ENCODE data around the gene MCOLN2. TPM values are rescaled to one million over a fixed set of nuclear protein-coding genes. Genes with fewer than 3 reads are reported as not detected.

The MCOLN2 gene
- total and polyA plus RNA-seq, 2 experiments from 2014 or later, result 0.31 TPM; not detected in 1

DNA sequence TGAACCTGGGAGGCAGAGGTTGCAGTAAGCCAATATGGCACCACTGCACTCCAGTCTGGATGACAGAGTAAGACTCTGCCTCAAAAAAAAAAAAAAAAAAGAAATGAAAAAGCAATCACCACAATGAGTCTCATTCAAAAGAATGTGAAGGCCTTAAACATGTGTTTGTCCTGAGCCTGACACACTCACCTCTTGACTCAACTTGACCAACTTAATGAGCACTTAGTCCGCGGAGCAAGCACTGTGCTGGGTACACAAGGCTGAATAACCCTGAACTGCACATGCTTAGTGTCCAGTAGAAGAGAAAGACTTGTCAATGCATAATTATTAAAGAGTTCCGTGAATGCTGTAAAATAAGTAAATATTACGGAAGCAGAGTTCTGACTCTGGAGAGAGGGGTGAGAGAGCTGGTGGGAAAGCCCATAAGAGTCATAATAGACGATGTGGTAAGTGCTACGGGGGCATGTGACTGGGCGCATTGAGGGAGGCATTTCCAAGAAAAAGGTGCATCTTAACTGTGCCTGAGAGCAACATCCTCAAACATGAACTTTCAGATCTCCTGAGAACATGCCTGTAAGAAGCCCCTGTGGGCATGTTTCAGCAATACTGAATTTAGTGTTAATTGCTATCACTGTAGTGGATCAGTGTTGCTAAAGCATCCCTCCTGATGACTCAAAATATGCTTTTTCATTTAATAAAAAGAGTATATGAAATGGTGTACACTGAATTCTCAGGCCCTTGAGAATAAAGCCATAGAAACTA, 27.2 kb downstream of the MCOLN2 start:
- H3K9me2 ChIP-seq (ENCODE audit: insufficient read depth), result no peaks in the 10 kb centered on the region
- no peaks in the 10 kb centered on the region for H3K36me3 ChIP-seq (ENCODE audit: low read depth)
- TF ChIP-seq EZH2 (IDR thresholded peaks at IDR 0.05; ENCODE audit: insufficient read depth, poor library complexity, severe bottlenecking) (no peak), EZH2phosphoT487 (IDR thresholded peaks at IDR 0.05; ENCODE audit: insufficient read depth, low read depth) (no peak)
- no peaks in the 10 kb centered on the region for H3K4me1 ChIP-seq (ENCODE audit: insufficient read depth)
- H3K27ac ChIP-seq, result no peak overlapping the region
- no peak overlapping the region for H3K9ac ChIP-seq
- no peaks in the 10 kb centered on the region for H3K27me3 ChIP-seq (replicated peaks; ENCODE audit: insufficient read depth)
- no peak overlapping the region for H3K4me2 ChIP-seq (ENCODE audit: unreplicated experiment)
- in situ Hi-C loops (cut with MboI), result no loop called here
- H3K9me3 ChIP-seq (ENCODE audit: low read depth), result no peaks in the 10 kb centered on the region
- WGBS, 2 experiments (ENCODE audit: low coverage in 1 of 2, low lambda C conversion rate in 2 of 2, missing lambda C conversion rate in 2 of 2), result 96 to 97% methylated on average over 7 of the region's 7 CpGs
- no peak overlapping the region for H2AFZ ChIP-seq
- no peak overlapping the region for H3K4me3 ChIP-seq
- H4K20me1 ChIP-seq (ENCODE audit: insufficient read depth), result no peaks in the 10 kb centered on the region
- DNase-seq, result no peak
- H3K79me2 ChIP-seq (ENCODE audit: insufficient read depth), result no peaks in the 10 kb centered on the region
- H3F3A ChIP-seq (ENCODE audit: insufficient read depth), result no peaks in the 10 kb centered on the region

DNA sequence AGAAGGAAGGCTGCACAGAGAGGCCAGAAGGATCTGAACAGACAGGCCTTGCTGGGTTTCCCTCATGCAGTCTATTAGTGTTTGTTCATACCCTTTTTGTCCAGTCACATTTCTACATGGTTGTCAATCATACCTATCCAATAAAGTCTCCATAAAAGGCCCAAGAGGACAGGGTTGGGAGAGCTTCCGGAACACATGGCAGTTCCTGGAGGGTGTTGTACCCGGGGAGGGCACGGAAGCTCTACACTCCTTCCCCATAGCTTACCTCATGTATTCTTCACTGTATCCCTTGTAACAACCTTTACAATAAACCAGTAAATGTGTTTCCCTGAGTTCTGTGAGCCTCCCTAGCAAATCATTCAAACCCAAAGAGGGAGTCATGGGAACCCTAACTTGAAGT, 28.0 kb downstream of the MCOLN2 start:
- H3K4me1 ChIP-seq (ENCODE audit: insufficient read depth), result no peaks in the 10 kb centered on the region
- TF ChIP-seq EZH2 (IDR thresholded peaks at IDR 0.05; ENCODE audit: insufficient read depth, poor library complexity, severe bottlenecking), result no peak
- TF ChIP-seq EZH2phosphoT487 (IDR thresholded peaks at IDR 0.05; ENCODE audit: insufficient read depth, low read depth), result no peak
- 94 to 95% methylated on average over 3 of the region's 3 CpGs for WGBS, 2 experiments (ENCODE audit: low coverage in 1 of 2, low lambda C conversion rate in 2 of 2, missing lambda C conversion rate in 2 of 2)
- H3K9me2 ChIP-seq (ENCODE audit: insufficient read depth), result no peaks in the 10 kb centered on the region
- H2AFZ ChIP-seq, result no peak overlapping the region
- no peaks in the 10 kb centered on the region for H3F3A ChIP-seq (ENCODE audit: insufficient read depth)
- no peaks in the 10 kb centered on the region for H3K36me3 ChIP-seq (ENCODE audit: low read depth)
- no peak overlapping the region for H3K4me3 ChIP-seq
- H3K9me3 ChIP-seq (ENCODE audit: low read depth), result no peaks in the 10 kb centered on the region
- no peak overlapping the region for H3K9ac ChIP-seq
- H3K79me2 ChIP-seq (ENCODE audit: insufficient read depth), result no peaks in the 10 kb centered on the region
- no peak for DNase-seq
- no peak overlapping the region for H3K4me2 ChIP-seq (ENCODE audit: unreplicated experiment)
- H3K27me3 ChIP-seq (replicated peaks; ENCODE audit: insufficient read depth), result no peaks in the 10 kb centered on the region
- H4K20me1 ChIP-seq (ENCODE audit: insufficient read depth), result no peaks in the 10 kb centered on the region
- in situ Hi-C loops (cut with MboI), result no loop called here
- no peak overlapping the region for H3K27ac ChIP-seq

DNA sequence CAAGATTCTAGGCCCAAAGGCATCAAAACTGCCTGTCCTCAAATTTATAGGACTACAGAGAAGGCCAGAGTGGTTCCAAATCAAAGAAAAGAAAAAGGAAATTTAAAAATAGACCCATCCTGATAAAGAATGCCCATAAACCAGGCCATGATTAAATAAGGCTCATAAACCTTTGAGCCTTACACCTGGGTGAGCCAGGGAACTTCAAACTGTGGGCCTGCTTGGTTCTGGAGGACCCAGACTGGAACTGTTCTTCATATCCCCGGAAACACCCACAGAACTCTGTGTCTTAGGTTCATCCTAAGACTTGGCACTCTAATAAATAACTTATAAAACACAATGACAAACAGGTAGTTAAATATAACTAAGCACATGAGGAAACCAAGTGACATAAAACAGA, 28.8 kb downstream of the MCOLN2 start:
- no peak for TF ChIP-seq EZH2phosphoT487 (IDR thresholded peaks at IDR 0.05; ENCODE audit: insufficient read depth, low read depth)
- no peak for TF ChIP-seq EZH2 (IDR thresholded peaks at IDR 0.05; ENCODE audit: insufficient read depth, poor library complexity, severe bottlenecking)
- Histone ChIP-seq H4K20me1 (ENCODE audit: insufficient read depth) (no peaks in the 10 kb centered on the region), H3K4me3 (no peak overlapping the region), H3K27ac (no peak overlapping the region), H3K27me3 (replicated peaks; ENCODE audit: insufficient read depth) (no peaks in the 10 kb centered on the region), H3K4me1 (ENCODE audit: insufficient read depth) (no peaks in the 10 kb centered on the region), H3K9me3 (ENCODE audit: low read depth) (no peaks in the 10 kb centered on the region), H3K9me2 (ENCODE audit: insufficient read depth) (no peaks in the 10 kb centered on the region), H2AFZ (no peak overlapping the region), H3K79me2 (ENCODE audit: insufficient read depth) (no peaks in the 10 kb centered on the region), H3K9ac (no peak overlapping the region), H3K4me2 (ENCODE audit: unreplicated experiment) (no peak overlapping the region), H3K36me3 (ENCODE audit: low read depth) (no peaks in the 10 kb centered on the region), H3F3A (ENCODE audit: insufficient read depth) (no peaks in the 10 kb centered on the region)
- in situ Hi-C loops (cut with MboI), result no loop called here
- no peak for DNase-seq
- WGBS, 2 experiments (ENCODE audit: low coverage in 1 of 2, low lambda C conversion rate in 2 of 2, missing lambda C conversion rate in 2 of 2), result 62 to 67% methylated on average over 1 of the region's 1 CpG

DNA sequence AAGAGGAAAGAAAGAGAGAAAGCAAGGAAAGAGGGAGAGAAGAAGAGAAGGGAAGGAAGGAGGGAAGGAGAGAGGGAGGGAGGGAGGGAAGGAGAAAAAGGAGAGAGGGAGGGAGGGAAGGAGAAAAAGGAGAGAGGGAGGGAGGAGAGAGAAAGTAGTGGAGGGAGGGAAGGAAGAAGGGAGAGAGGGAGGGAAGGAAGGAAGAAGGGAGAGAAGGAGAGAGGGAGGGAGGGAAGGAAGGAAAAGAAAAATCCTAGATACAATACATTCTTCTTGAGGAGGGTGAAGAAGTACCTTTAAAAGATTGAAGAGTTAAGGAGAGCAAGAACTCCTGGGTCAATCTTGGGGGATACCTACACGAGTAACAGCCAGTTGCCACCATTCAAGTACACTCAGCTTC, 29.2 kb downstream of the MCOLN2 start:
- H3K79me2 ChIP-seq (ENCODE audit: insufficient read depth), result no peaks in the 10 kb centered on the region
- in situ Hi-C loops (cut with MboI), result no loop called here
- no peak overlapping the region for H3K4me3 ChIP-seq
- no peaks in the 10 kb centered on the region for H4K20me1 ChIP-seq (ENCODE audit: insufficient read depth)
- 38 to 69% methylated on average over 1 of the region's 1 CpG for WGBS, 2 experiments (ENCODE audit: low coverage in 1 of 2, low lambda C conversion rate in 2 of 2, missing lambda C conversion rate in 2 of 2)
- no peaks in the 10 kb centered on the region for H3K9me3 ChIP-seq (ENCODE audit: low read depth)
- no peak overlapping the region for H3K4me2 ChIP-seq (ENCODE audit: unreplicated experiment)
- H3K27me3 ChIP-seq (replicated peaks; ENCODE audit: insufficient read depth), result no peaks in the 10 kb centered on the region
- no peaks in the 10 kb centered on the region for H3K4me1 ChIP-seq (ENCODE audit: insufficient read depth)
- TF ChIP-seq EZH2 (IDR thresholded peaks at IDR 0.05; ENCODE audit: insufficient read depth, poor library complexity, severe bottlenecking), result no peak
- no peak for TF ChIP-seq EZH2phosphoT487 (IDR thresholded peaks at IDR 0.05; ENCODE audit: insufficient read depth, low read depth)
- no peaks in the 10 kb centered on the region for H3F3A ChIP-seq (ENCODE audit: insufficient read depth)
- DNase-seq, result no peak
- H3K9ac ChIP-seq, result no peak overlapping the region
- H3K27ac ChIP-seq, result no peak overlapping the region
- no peaks in the 10 kb centered on the region for H3K9me2 ChIP-seq (ENCODE audit: insufficient read depth)
- no peaks in the 10 kb centered on the region for H3K36me3 ChIP-seq (ENCODE audit: low read depth)
- no peak overlapping the region for H2AFZ ChIP-seq
